ENCODE data around the gene MYO1H.

MYO1H gene

DNA sequence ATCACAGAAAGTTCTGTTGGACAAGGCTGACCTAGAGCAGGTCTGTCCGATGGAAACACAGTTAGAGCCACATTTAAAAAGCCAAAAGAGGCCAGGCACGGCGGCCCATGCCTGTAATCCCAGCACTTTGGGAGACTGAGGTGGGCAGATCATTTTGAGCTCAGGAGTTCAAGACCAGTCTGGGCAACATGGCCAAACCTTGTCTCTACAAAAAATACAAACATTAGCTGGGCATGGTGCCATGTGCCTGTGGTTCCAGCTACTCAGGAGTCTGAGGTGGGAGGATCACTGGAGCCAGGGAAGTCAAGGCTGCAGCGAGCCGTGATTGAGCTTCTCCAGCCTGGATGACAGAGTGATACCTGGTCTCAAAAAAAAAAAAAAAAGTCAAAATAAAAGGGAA is 144.7 kb downstream of the MYO1H start:
- DNase-seq (ENCODE audit: low read depth in 2 of 2), result no peak

DNA sequence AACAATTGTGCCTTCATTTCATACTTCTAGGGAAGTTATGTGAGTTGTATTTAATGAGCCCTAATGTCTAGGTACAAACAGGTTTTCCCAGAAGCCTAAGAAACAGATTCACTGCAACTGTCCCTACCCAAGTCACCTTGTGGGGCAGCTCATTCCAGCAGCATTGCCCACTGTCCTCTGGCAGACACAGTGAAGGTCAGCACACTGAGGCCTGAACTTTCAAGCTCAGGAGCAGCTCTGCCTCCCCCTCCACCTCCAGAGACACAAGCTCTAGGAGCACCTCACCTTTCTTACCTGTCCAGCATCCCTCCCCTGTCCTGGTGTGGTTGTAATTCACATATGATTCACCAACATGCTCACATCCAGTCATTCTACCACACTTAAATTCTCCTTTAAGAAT is 145.4 kb downstream of the MYO1H start:
- no peak for DNase-seq (ENCODE audit: low read depth in 2 of 2)

DNA sequence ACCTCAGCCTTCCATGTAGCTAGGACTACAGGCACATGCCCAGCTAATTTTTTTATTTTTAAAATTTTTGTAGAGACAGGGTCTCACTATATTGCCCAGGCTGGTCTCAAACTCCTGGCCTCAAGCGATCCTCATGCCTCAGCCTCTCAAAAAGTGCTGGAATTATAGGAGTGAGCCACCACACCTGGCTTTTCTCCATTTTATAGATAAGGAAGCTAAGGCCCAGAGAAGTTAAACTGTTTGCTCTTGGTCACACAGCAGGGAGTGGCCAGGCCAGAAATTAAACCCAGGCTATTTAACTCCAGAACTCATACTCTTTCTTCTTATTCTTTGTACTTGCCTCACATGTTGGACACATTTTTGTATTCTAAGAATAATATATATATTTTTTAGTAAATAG is 146.2 kb downstream of the MYO1H start:
- no peak for DNase-seq (ENCODE audit: low read depth in 2 of 2)

DNA sequence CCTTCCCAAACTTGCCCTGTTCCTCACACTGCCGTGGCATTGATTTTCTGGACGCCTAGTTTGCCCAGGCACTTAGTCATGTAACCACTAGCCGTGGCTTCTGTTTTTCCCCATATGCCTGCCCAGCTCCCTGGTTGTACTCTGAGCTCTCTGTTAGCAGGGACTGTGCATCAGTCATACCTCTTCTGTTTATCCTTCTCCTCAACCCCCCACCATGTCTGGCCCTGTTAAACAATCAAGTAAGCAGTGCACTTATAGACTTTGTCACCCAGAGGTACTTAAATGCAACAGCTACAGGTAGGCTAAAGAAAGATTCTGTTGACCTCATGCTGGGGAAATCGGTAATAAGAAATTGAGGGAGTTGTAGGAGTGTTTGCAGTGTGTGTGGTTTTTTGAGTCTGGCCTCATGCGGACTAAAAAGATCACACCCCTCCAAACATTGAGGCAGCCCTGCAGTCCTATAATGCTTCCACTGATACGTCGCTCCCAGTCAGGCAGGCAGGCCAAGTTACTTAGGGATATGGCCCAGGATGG is 146.7 kb downstream of the MYO1H start:
- no peak for DNase-seq (ENCODE audit: low read depth in 2 of 2)

DNA sequence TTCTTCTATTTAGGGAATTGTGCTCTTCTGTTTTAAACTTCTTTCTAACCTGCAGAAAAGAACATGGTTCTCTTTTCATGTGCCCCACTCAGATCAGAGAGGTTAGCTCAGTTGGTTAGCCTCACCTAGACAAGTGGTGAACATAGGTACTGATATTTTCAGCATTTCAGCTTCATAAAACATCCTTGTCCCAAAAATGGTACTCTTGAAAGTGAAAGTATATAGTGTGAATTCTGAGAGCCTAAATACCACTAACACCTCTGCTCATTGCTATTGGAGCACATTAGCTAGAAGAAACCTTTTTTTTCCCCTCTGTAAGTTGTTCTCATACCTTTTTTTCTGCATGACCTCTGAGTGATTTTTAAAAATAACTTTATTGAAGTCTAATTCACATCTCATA is 147.3 kb downstream of the MYO1H start:
- no peak for DNase-seq (ENCODE audit: low read depth in 2 of 2)

DNA sequence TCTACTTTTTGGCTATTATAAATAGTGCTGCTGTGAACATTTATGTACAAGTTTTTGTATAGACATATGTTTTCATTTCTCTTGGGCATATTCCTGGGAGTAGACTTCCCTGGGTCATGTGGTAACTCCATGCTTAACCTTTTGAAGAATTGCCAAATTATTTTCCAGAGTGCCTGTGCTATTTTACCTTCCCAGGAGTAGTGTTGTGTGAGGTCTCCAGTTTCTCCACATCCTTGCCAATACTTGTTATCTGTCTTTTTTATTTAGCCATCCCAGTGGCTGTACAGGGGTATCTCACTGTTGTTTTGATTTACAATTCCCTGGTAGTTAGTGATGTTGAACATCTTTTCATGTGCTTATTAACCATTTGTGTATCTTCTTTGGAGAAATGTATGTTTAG is 148.6 kb downstream of the MYO1H start:
- DNase-seq (ENCODE audit: low read depth in 2 of 2), result no peak

DNA sequence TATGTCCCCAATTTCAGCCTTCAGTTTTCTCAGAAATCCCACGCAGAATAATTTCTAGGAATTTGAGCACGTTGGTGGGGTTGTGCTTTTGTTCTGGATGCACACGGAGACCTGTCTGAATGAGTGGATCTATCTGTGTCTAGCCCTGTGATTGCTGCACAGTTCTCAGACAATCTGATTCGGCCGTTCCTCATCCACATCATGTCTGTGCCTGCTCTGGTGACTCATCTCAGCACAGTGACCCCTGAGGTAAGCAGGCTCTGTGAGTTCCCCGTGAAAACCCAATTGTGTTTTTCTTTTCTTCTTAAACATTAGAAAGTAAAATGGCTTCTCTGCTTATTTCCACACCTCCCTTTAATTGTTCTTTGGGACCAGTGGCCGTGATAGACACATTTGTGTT is 150.0 kb downstream of the MYO1H start:
- no peak for DNase-seq (ENCODE audit: low read depth in 2 of 2)
